AG04449 (cell line): Measurements from ENCODE around the gene CPT1C.
A peak's percentile ranks its signal among the peaks of the same experiment; 100 is the strongest.

ENCODE experiments used
- CTCF ChIA-PET: fragments of 350-600 bp; formaldehyde crosslinking; extraction: SDS; loops from one replicate; lab custom pipeline; 2021; ENCODE audit warnings: antibody characterized with exemption; lab: Yijun Ruan, JAX
- POLR2A ChIA-PET: fragments of 400-600, 350-600 bp; formaldehyde crosslinking; extraction: SDS; loops from one replicate; lab custom pipeline; 2020; ENCODE audit warnings: antibody characterized with exemption, inconsistent platforms; lab: Yijun Ruan, JAX
- DNase-seq: peaks from one replicate; pipeline ENCODE4 v3.0.0-alpha.2; 2010; ENCODE audit warnings: low read depth, low spot score
- H3K4me3 ChIP-seq: 2 replicates; pipeline ENCODE4 v1.5.1; 2011; ENCODE audit warnings: low read depth, mild to moderate bottlenecking, control low read depth, low read length
- TF ChIP-seq, protein P1 (sequence below): IDR thresholded peaks from one replicate; pipeline ENCODE4 v1.5.1; 2011; ENCODE audit warnings: mild to moderate bottlenecking, moderate library complexity, low read length, control low read depth, inconsistent platforms; ENCODE audit not compliant: insufficient read depth; ENCODE audit errors: missing control alignments

Gene CPT1C

DNA sequence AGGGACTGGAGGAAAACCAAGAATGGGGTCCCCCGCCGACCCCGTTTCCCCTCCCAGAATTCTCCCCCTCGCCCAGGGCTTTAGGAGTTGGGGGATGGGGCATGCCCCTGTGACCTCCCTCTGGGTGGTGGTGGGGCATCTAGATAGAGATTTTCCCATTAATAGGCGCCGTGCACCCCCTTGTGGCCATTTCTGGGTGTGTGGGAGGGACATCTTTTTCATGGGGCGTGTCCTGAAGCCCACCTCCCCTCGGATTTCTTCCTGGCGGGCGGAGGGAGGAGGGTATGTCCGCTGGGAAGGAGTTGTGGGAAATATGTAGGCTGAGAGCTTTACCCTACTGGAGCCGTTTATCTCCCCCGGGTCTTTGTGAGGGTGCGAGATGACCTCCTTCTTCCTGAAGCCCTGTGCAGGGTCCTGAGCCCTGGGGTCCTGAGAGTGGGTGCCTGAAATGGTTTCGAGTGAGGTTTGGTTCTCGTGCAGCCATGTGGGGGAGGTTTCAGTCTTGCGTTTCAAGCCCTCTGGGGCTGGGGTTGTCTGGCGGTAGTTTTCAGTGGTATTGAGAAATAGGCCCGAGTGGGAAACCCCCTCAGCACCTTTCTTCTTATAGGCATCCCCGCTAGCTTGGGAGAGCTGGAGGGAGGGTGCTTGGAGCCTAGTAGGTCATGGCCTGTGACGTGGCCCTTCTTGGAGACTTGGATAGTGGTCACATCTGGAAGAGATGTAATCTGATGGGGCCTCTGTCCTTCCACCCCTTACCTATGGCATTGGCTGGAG is 12.8 kb upstream of the CPT1C start:
- POLR2A ChIA-PET: interaction anchor here (4.2 kb wide), 1 partner anchor 37 kb away, joined by 23 read pairs; the partner anchor contains the start of genes RRAS and SCAF1
- DNase-seq: no peak
- H3K4me3 ChIP-seq: peak overlapping the region; percentile 99
- TF ChIP-seq, protein P1, sequence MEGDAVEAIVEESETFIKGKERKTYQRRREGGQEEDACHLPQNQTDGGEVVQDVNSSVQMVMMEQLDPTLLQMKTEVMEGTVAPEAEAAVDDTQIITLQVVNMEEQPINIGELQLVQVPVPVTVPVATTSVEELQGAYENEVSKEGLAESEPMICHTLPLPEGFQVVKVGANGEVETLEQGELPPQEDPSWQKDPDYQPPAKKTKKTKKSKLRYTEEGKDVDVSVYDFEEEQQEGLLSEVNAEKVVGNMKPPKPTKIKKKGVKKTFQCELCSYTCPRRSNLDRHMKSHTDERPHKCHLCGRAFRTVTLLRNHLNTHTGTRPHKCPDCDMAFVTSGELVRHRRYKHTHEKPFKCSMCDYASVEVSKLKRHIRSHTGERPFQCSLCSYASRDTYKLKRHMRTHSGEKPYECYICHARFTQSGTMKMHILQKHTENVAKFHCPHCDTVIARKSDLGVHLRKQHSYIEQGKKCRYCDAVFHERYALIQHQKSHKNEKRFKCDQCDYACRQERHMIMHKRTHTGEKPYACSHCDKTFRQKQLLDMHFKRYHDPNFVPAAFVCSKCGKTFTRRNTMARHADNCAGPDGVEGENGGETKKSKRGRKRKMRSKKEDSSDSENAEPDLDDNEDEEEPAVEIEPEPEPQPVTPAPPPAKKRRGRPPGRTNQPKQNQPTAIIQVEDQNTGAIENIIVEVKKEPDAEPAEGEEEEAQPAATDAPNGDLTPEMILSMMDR: peak; percentile 74
- CTCF ChIA-PET: interaction anchor here (0.9 to 5.9 kb wide), 10 partner anchors 10 to 175 kb away, joined by 3 to 39 read pairs (median 6); partner anchors contain the start of genes ADM5 and CPT1C

DNA sequence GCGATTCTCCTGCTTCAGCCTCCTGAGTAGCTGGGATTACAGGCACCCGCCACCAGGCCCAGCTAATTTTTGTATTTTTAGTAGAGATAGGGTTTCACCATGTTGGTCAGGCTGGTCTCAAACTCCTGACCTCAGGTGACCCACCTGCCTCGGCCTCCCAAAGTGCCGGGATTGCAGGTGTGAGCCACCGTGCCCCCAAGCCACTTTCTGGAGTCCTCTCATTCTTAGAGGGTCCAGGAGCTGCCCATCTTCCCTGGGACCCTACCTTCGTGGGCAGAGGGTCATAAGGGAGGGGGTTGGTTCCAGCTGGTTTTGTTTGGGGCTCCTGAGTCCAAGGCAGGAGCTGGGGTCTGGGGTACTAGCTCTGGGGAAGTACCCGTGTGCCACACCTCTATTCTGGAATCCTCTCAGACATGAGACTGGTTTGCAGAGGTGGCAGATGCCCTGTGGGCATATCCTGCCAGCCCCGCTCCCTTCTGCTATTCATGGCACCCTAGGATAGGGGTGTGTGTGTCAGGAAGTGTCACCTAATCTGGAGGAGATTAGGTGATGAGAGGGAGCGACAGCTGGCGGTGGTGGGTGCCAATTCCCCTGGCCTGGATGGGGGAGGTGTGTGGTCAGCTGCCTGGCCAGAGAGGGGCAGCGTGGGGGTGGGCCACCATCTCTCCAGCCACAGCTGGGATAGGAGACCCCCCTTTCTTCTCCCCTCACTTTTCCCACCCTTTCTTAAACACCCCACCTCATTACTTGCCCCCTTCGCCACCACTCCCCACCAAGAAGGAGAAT is 11.7 kb upstream of the CPT1C start:
- DNase-seq: no peak
- ChIA-PET POLR2A (interaction anchor here (0.6 kb wide), 1 partner anchor 67 kb away, joined by 3 read pairs; no protein-coding TSS in a partner anchor), CTCF (interaction anchor here (0.8 to 5.9 kb wide), 13 partner anchors 9 to 176 kb away, joined by 3 to 39 read pairs (median 5); partner anchors contain the start of genes ADM5 and CPT1C)
- H3K4me3 ChIP-seq: peak overlapping the region; percentile 12; the same call in 1 of the 2 replicates
- TF ChIP-seq, protein P1: no peak

DNA sequence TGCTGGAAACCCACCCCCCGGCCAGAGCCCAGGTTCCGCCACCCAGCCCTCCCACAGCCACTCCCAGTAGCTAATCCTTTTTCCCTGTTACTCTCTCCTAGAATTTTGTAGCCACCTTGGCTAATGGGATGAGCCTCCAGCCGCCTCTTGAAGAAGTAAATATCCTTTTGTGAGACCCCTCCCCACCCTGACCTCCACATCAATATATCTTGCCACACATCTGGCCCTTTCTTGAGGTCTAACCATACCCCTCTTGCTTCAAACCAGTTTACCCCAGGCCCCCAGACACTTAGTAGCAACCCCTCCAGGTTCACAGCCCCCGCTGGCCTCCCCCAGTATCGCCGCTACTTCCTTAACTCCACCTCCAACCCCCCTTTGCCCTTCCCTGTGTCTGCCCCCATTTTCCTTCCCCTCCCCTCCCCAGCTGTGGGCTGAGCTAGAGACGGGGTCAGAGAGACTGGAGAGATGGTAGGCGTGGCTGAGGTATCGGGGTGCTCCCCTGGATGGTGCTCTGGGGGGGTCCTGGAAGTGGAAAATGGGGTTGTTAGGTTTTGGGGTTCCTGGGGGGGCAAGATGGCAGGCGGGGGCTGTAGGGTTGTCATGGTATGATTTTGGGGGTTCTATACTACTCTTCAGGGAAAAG is 11.0 kb upstream of the CPT1C start:
- CTCF ChIA-PET: interaction anchor here (0.8 to 5.9 kb wide), 10 partner anchors 9 to 177 kb away, joined by 3 to 39 read pairs (median 5); partner anchors contain the start of genes ADM5 and CPT1C
- TF ChIP-seq, protein P1: no peak
- POLR2A ChIA-PET: interaction anchor here (0.6 kb wide), 1 partner anchor 68 kb away, joined by 3 read pairs; no protein-coding TSS in a partner anchor
- no peak for DNase-seq
- H3K4me3 ChIP-seq: no peak overlapping the region; the same call in 1 of the 2 replicates

DNA sequence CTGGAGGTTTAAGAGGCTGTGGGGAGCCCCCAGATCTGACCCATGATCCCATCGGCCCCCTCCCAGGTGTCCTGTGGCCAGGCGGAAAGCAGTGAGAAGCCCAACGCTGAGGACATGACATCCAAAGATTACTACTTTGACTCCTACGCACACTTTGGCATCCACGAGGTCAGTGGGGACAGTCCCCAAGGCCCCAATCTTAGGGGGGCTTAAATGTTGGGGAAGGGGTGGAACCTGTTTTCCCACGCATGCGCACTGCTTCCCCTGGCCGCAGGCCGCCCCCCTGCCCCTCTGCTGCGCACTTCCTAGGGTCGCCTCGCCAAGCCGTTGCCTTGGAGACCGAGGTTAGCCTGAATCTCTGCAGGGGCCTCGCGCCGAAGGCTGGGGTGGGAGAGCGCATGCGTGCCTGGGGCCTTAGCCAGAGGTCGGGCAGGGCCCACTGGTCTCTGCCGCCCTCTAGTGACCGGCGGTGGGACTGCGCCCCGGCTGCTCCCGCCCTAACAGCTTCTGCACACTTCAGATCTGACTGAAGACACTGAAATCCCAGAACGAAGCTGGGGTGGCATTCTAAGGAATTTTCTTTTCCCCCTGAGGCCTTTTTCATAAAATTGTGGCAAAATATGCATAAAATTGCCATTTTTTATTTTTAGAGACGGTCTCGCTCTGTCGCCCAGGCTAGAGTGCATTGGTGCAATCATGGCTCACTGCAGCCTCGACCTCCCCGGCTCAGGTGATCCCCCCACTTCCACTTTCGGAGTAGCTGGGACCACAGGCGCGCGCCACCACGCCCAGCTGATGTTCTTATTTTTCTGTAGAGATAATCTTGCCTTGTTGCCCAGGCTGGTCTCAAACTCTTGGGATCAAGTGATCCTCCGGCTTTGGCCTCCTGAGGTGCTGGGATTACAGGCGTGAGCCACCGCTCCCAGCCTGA is 10.2 kb upstream of the CPT1C start:
- H3K4me3 ChIP-seq: no peak overlapping the region; the same call in none of the 2 replicates
- DNase-seq: no peak
- POLR2A ChIA-PET: no interaction called here
- CTCF ChIA-PET: interaction anchor here (0.6 to 2.4 kb wide), 36 partner anchors 8 to 454 kb away, joined by 3 to 27 read pairs (median 4); partner anchors contain the start of genes ADM5, CPT1C, FLT3LG and FUZ
- TF ChIP-seq, protein P1: peak; percentile 98

DNA sequence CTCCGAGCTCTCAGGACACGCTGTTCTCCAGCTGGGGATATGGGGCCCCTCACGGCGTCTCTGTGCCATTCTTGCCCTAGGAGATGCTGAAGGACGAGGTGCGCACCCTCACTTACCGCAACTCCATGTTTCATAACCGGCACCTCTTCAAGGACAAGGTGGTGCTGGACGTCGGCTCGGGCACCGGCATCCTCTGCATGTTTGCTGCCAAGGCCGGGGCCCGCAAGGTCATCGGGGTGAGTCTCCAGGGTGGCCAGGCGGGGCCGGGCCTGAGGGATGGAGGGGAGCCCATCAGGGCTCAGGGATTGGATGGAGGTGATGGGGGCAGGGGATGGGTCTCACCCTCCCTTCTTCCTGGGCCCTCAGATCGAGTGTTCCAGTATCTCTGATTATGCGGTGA is 9.1 kb upstream of the CPT1C start:
- no peak for DNase-seq
- ChIA-PET POLR2A (no interaction called here), CTCF (interaction anchor here (0.6 to 2.4 kb wide), 14 partner anchors 11 to 179 kb away, joined by 3 to 24 read pairs (median 5); partner anchors contain the start of gene FUZ)

More for the DNA sequence above, 9.1 kb upstream of the CPT1C start:
- TF ChIP-seq, protein P1: no peak
- H3K4me3 ChIP-seq: no peak overlapping the region
